COLO668 (cell line): ENCODE data around the gene RREB1.

Experiments used
- DNase-seq: peaks from one replicate; lab custom pipeline; 2025; ENCODE audit not compliant: unreplicated experiment; lab: John Stamatoyannopoulos, UW

The RREB1 gene

GRCh38 chr6:7159790-7160525 lies 52.2 kb downstream of the RREB1 start:
- no peak for DNase-seq

- no peak for DNase-seq
Observed at GRCh38 chr6:7161253-7161623, 53.5 kb downstream of the RREB1 start.

- DNase-seq = no peak
Observed at GRCh38 chr6:7161845-7162244, 54.1 kb downstream of the RREB1 start.

GRCh38 chr6:7163661-7164071 lies 55.9 kb downstream of the RREB1 start:
- DNase-seq = no peak

- no peak for DNase-seq
Observed at GRCh38 chr6:7164536-7165001, 56.8 kb downstream of the RREB1 start.

GRCh38 chr6:7165002-7165889 lies 57.5 kb downstream of the RREB1 start:
- DNase-seq = no peak

GRCh38 chr6:7165890-7166267 lies 58.1 kb downstream of the RREB1 start:
- no peak for DNase-seq

- no peak for DNase-seq
Observed at GRCh38 chr6:7166410-7167293, 58.9 kb downstream of the RREB1 start.

GRCh38 chr6:7169296-7169721 lies 61.5 kb downstream of the RREB1 start:
- DNase-seq = no peak

- DNase-seq = no peak
Observed at GRCh38 chr6:7170117-7170732, 62.5 kb downstream of the RREB1 start.

- DNase-seq = peak; percentile 68
Observed at GRCh38 chr6:7171119-7171518, 63.4 kb downstream of the RREB1 start.

- DNase-seq = no peak
Observed at GRCh38 chr6:7171733-7172132, 64.0 kb downstream of the RREB1 start.

GRCh38 chr6:7172649-7173048 lies 64.9 kb downstream of the RREB1 start:
- DNase-seq = no peak

GRCh38 chr6:7173843-7174503 lies 66.2 kb downstream of the RREB1 start:
- no peak for DNase-seq

GRCh38 chr6:7175462-7175861 lies 67.7 kb downstream of the RREB1 start:
- DNase-seq = no peak

GRCh38 chr6:7176208-7176607 lies 68.4 kb downstream of the RREB1 start:
- DNase-seq = no peak

GRCh38 chr6:7178280-7178679 lies 70.5 kb downstream of the RREB1 start:
- no peak for DNase-seq

GRCh38 chr6:7180751-7181150 lies 73.0 kb downstream of the RREB1 start:
- no peak for DNase-seq

- DNase-seq = no peak
Observed at GRCh38 chr6:7183707-7184106, 75.9 kb downstream of the RREB1 start.

GRCh38 chr6:7184502-7184901 lies 76.7 kb downstream of the RREB1 start:
- DNase-seq = no peak
